ENCODE results near the gene MYO3B.

DNA sequence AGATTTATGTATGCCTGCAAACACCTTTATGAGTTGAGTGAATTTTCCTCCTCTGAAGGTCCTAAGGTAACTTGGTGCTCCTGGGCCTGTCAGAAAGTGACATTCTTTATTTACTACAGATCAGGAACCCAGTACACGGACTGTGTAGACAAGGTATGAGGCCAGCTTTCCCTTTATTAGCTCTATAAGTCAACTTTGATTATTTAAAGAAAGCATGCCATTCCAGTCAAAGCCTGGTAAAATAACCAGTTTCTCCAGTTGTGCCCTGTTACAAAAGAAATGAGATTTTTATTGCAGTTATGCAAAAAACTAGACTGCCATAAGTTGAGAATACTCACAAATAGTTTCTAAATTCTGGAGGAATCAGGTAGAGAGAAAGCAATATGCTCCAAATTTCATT lies 271.1 kb downstream of the MYO3B start:
- TF ChIP-seq POLR2A (IDR thresholded peaks at IDR 0.05): no peak
- TF ChIP-seq, protein P1, sequence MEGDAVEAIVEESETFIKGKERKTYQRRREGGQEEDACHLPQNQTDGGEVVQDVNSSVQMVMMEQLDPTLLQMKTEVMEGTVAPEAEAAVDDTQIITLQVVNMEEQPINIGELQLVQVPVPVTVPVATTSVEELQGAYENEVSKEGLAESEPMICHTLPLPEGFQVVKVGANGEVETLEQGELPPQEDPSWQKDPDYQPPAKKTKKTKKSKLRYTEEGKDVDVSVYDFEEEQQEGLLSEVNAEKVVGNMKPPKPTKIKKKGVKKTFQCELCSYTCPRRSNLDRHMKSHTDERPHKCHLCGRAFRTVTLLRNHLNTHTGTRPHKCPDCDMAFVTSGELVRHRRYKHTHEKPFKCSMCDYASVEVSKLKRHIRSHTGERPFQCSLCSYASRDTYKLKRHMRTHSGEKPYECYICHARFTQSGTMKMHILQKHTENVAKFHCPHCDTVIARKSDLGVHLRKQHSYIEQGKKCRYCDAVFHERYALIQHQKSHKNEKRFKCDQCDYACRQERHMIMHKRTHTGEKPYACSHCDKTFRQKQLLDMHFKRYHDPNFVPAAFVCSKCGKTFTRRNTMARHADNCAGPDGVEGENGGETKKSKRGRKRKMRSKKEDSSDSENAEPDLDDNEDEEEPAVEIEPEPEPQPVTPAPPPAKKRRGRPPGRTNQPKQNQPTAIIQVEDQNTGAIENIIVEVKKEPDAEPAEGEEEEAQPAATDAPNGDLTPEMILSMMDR (IDR thresholded peaks at IDR 0.05): no peak

Data from sigmoid colon (tissue), 3 donors.